Testis (tissue), 2 donors: ENCODE results near the gene SASH1.

ENCODE experiments used
- CTCF ChIP-seq, 3 experiments: fragments of 450-650 bp in 2 of 3; fragments of 200-600 bp in 1 of 3; sonication (generic) in 1 of 3; IDR thresholded peaks; one replicate each; pipeline ENCODE4 v1.5.1; 2016 to 2019; ENCODE audit warnings: antibody characterized with exemption in 3 of 3, mild to moderate bottlenecking in 2 of 3, moderate library complexity in 1 of 3
- POLR2A ChIP-seq: fragments of 450-650 bp; IDR thresholded peaks from one replicate; pipeline ENCODE4 v1.6.1; 2017; ENCODE audit warnings: antibody characterized with exemption, mild to moderate bottlenecking, moderate library complexity

- TF ChIP-seq CTCF (IDR thresholded peaks at IDR 0.05) (no peak), POLR2A (no peak)
Observed at GRCh38 chr6:148479497-148479896, 136.9 kb downstream of the SASH1 start.
